Subcutaneous adipose tissue (tissue), 4 donors: ENCODE measurements around the gene MUC5B. TPM values are rescaled to one million over a fixed set of nuclear protein-coding genes. Genes with fewer than 3 reads are reported as not detected.

ENCODE experiments used
- total RNA-seq, 4 donors: library from RNA; depleted of rRNA; stranded (reverse); fragments of >200 nt; gene quantifications; one replicate each; pipeline ENCODE4 v1.1.0, GENCODE V29; 2016
- TF ChIP-seq, protein P1 (sequence below): fragments of 450-650 bp; IDR thresholded peaks from one replicate; pipeline ENCODE4 v1.5.1; 2016; ENCODE audit warnings: low read depth, mild to moderate bottlenecking, control low read depth, antibody characterized with exemption, moderate library complexity

Gene MUC5B
- total RNA-seq, 4 donors from 2014 or later, result not detected

DNA sequence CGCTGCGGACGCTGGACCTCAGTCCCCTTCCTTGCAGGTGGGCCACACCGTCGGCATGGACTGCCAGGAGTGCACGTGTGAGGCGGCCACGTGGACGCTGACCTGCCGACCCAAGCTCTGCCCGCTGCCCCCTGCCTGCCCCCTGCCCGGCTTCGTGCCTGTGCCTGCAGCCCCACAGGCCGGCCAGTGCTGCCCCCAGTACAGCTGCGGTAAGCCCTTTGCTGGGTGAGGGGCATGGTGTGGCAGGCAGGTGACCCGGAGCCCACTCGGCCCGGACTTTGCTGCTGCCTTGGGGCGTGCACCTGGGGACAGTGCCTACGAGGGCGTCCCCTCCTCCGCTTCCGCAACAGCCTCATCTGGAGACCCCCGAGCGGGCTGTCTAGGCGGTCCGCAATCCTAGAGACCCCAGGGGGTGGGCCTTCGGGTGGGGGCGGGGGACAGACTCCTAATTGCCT, 25.4 kb upstream of the MUC5B start:
- TF ChIP-seq, protein P1, sequence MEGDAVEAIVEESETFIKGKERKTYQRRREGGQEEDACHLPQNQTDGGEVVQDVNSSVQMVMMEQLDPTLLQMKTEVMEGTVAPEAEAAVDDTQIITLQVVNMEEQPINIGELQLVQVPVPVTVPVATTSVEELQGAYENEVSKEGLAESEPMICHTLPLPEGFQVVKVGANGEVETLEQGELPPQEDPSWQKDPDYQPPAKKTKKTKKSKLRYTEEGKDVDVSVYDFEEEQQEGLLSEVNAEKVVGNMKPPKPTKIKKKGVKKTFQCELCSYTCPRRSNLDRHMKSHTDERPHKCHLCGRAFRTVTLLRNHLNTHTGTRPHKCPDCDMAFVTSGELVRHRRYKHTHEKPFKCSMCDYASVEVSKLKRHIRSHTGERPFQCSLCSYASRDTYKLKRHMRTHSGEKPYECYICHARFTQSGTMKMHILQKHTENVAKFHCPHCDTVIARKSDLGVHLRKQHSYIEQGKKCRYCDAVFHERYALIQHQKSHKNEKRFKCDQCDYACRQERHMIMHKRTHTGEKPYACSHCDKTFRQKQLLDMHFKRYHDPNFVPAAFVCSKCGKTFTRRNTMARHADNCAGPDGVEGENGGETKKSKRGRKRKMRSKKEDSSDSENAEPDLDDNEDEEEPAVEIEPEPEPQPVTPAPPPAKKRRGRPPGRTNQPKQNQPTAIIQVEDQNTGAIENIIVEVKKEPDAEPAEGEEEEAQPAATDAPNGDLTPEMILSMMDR, result no peak

DNA sequence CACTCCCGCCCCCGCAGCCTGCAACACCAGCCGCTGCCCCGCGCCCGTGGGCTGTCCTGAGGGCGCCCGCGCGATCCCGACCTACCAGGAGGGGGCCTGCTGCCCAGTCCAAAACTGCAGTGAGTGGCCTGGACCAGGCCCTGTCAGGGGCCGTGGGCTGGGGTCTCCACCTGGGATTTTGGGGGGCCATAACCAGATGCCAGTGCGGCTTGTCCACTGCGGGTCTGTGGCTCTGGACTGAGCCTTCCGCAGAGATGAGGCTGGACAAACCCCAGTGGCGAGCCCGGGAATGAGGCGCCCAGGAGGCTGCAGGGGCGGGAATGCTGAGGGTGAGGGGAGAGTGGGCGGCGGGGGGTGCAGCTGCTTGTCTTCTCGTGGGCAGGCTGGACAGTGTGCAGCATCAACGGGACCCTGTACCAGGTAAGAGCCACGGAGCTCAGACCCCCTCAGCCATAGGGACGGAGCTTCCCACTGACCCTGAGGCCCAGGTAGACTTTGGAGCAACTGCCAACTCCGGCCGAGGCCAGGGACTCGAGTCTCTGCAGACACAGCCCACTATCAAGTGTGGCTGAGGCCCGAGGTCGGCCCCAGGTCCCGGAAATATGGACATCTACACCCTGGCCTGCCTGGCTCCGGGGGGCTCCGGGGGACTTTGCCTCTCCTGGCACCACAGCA, 24.8 kb upstream of the MUC5B start:
- TF ChIP-seq, protein P1, result no peak

DNA sequence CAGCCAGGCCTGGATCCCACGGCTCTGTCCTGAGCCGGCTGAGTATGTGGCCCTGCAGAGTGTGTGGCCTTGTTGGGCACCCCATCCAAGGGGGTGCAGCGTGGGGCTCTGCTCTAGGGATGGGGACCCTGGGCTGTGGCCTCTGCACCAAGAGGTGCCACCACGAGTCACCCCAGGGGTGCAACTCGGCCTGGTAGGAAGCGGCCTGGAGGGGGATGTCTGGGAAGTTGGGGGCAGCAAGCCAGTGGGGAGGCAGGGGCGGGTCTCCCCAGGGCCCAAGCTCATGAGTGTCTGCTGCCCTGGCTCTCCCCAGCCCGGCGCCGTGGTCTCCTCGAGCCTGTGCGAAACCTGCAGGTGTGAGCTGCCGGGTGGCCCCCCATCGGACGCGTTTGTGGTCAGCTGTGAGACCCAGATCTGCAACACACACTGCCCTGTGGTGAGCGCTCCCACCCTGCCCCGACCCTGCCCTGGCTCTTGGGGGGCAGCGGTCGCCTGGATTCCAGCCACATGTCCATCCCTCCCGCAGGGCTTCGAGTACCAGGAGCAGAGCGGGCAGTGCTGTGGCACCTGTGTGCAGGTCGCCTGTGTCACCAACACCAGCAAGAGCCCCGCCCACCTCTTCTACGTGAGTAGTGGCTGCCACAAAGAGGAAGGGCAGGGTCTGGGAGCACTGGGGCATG, 24.2 kb upstream of the MUC5B start:
- TF ChIP-seq, protein P1, result no peak

DNA sequence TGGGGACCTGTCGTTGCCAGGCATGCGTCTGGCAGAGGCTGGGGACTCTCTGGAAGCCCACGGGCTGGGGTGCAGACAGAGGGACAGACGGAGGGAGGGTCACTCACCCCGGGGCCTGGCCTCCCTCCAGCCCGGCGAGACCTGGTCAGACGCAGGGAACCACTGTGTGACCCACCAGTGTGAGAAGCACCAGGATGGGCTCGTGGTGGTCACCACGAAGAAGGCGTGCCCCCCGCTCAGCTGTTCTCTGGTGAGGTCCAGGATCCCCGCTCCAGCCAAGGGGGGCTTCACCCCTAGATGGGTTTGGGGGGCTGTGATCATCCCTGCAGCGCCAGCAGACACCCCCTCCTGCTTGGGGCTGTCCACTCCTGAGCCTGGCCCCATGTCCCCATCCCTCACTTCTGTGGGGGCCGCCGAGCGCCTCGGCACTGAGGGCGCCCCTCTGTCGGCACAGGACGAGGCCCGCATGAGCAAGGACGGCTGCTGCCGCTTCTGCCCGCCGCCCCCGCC, 23.6 kb upstream of the MUC5B start:
- TF ChIP-seq, protein P1, result no peak

DNA sequence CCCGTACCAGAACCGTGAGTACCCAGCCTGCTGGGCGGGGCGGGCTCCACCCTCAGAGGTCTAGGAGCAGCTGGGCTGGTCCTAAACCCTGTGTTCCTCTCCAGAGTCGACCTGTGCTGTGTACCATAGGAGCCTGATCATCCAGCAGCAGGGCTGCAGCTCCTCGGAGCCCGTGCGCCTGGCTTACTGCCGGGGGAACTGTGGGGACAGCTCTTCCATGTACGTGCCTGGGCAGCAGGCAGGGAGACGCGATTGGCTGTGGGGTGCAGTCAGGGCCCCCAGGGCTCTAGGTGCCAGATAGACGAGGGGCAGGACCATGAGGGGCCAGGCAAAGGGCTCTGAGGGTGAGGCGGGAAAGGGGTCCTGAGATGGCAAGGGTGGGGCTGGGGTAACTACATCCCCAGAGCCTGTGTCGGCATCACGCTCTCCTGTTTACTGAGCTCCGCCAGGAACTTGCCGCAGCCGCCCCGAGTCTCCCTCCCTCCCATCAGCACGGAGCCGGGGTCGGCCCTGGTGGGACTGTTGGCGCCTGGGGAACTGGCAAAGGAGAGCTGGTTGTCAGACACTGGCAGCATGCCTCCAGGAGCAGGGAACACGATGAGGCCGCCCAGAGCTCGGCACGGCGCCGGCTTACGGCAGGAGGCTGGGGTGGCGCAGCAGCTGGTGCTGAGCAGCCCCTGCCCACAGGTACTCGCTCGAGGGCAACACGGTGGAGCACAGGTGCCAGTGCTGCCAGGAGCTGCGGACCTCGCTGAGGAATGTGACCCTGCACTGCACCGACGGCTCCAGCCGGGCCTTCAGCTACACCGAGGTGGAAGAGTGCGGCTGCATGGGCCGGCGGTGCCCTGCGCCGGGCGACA, 22.9 kb upstream of the MUC5B start:
- TF ChIP-seq, protein P1, result no peak

DNA sequence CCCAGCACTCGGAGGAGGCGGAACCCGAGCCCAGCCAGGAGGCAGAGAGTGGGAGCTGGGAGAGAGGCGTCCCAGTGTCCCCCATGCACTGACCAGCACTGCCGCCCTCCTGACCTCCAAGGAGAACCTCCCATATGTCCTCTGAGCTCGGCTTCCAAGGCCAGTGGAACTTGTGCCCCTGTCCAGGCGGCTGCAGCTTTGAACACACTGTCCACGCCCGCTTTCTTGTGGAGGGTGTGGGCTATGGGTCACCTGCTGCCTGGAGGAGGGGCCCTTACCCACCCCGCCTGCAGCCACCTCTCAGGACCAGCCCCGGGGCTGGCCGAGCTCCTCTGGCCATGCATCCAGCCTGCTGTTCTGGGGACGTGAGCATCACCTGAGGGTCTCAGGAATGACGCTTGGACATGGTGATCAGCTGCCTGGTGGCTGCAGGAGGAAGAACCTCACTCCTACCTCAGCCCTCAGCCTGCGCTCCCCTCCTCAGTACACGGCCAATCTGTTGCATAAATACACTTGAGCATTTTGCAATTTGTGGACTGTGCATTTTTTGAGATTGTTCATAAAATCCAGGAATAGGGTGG, 22.2 kb upstream of the MUC5B start:
- TF ChIP-seq, protein P1, result no peak
